Measurements from ENCODE around the gene ZNF430. TPM values are rescaled to one million over a fixed set of nuclear protein-coding genes. Genes with fewer than 3 reads are reported as not detected.

ZNF430 gene
- total RNA-seq, 1 experiment from 2014 or later = 13.9 TPM

Other genes with a start within 250 kb of the ZNF430 start
- 2.1 and 2.4 TPM in 2 replicates for gene ZNF66, start 244.4 kb upstream of the ZNF430 start, total RNA-seq (2022)
- gene ZNF85, start 97.4 kb upstream of the ZNF430 start, total RNA-seq (2022) = 4.9 and 6.9 TPM in 2 replicates
- 10.0 and 11.0 TPM in 2 replicates for gene ZNF714, start 61.5 kb downstream of the ZNF430 start, total RNA-seq (2022)
- gene ZNF431, start 121.4 kb downstream of the ZNF430 start, total RNA-seq (2022) = 17.2 and 22.1 TPM in 2 replicates

All from MCF 10A (cell line).